Measurements from ENCODE around the gene CDKL1.
"Not testable (repeated sequence)": the region's sequence is repeated elsewhere in the genome, so short reads cannot be mapped to it uniquely, and the experiment has no call there.

Gene CDKL1

GRCh38 chr14:50321009-50321660, 75.5 kb downstream of the CDKL1 start:
- DNase-seq = peak; percentile 87

- DNase-seq = no peak
These were observed 76.4 kb downstream of the CDKL1 start for GRCh38 chr14:50320283-50320682.

GRCh38 chr14:50319721-50320120, 77.0 kb downstream of the CDKL1 start:
- no peak for DNase-seq

DNA sequence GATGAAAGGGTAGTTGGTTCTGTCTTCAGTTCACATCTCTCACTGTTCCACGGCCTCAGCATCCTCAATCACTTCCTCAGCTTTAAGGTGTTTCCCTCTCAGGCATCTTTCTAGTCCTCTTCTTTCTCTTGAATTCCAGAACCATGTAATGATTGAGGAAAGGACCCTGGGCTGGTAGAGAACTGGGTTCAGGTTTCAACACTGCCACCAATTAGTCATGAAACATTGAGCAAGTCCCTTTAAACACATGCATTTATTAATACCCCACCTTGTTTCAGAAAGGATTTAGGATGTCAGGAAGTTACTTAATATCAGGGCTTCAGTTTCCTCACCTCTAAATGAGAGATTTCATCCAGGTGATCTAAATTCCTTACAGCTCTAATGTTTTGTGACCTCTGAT, 77.4 kb downstream of the CDKL1 start:
- no peak for DNase-seq

- peak; percentile 36 for DNase-seq
These were observed 78.6 kb downstream of the CDKL1 start for GRCh38 chr14:50318031-50318626.

- not testable (repeated sequence) for DNase-seq
These were observed 82.6 kb downstream of the CDKL1 start for GRCh38 chr14:50314098-50314497.

DNA sequence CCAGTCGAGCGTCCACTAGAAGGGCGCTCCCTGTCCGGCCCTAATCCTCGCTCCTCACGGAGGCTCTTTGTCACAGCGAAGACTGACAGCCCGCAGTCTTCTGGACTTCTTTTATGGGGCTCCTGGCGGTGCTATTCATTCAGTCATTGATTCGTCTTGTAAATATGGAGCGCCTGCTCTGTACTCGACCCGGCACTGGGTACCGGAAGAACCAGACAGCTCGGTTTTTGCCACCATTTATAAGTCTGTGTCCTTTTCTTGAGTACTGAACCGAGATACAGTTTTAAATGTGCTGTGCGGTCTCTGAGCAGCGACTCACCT, 84.0 kb downstream of the CDKL1 start:
- peak; percentile 69 for DNase-seq

GRCh38 chr14:50311972-50312733, 84.5 kb downstream of the CDKL1 start, which contains the start of the genes DMAC2L and L2HGDH:
TSS of gene DMAC2L (plus strand) at chr14:50312324. CDS start at chr14:50321488, 9,164 bp downstream.
TSS of gene L2HGDH (minus strand) at chr14:50312229. CDS start at chr14:50312150, 79 bp downstream.
- DNase-seq = peak; percentile 90

DNA sequence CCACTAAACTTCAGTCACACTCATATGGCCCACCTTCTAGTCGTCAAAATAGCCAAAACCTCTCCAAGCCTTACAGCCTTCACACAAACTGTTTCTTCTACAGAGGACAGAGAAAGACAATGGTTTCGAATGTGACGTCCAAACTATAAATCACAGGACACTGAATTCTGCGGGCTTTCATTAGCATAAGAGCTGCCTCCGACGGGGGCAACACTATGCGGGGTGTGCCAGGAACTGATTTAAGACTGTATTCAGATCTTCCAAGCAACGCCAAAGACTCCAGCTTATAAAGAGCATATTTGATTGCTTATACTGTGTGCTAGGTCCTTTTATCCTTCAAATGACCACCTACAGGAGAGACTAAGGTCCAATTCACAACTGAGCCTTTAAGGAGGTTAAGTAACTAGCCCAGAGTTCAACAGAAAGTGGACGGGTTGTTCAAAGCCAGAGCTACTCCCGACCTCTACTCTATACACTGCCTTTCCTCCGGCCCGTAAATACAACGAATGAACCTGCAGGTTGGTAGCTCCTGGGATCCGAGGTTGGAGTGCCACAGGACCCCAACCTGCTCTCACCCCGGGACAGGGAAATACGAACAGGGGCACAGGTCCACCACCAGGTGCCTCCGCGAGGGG, 85.2 kb downstream of the CDKL1 start:
- DNase-seq = no peak

DNA sequence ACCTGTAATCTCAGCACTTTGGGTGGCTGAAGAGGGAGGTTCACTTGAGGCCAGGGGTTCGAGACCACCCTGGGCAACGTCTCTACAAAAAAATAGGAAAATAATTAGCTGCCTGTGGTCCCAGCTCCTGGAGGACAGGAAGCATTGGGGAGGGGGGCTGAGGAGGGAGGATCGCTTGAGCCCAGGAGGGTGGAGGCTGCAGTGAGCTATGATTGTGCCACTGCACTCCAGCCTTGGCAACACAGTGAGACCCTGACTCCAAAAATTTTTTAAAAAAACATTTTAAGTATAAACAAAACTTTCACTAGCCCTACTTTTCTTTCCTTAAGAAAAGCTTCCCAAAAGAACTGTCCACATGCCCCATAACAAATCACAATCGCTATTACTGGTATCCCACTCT, 86.2 kb downstream of the CDKL1 start:
- DNase-seq = no peak

DNA sequence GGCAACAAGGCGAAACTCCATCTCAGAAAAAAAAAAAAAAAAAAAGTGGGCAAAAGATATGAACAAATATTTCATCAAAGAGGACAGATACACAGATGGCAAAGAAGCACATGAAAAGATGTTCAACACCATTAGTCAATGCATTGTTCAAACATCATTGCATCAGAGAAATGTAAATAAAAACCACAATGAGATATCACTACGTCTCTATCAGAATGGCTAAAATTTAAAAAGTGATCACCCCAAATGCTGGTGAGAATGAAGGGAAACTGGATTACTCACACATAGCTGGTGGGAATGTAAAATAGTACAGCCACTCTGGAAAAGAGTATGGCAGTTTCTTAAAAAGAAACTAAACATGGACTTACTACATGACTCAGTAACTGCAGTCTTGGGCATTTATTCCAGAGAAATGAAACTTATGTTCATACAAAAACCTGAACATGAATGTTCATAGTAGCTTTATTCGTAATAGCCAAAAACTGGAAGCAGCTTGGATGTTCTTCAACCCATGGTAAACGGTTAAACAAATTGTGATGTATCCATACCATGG, 88.2 kb downstream of the CDKL1 start:
- no peak for DNase-seq

GRCh38 chr14:50303744-50304471, 92.8 kb downstream of the CDKL1 start:
- no peak for DNase-seq

DNA sequence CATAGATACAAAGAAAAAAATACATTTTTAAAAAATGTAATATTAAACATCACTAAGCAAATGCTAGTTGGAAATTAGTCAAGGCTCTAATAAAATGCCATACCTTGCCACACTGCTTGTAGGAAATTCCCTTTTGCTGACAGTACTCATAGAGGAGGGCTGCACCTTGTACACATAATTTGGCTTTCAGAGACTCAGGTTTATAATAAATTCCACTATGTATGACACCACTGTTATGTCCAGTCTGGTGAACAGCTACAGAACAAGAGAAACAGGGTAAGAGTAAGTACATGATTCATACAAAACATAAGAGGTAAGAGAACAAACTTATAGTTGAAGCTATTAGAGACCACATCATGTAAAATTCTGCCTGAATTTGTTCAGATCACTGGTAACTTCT, 94.8 kb downstream of the CDKL1 start:
- no peak for DNase-seq

GRCh38 chr14:50299585-50299984, 97.1 kb downstream of the CDKL1 start:
- no peak for DNase-seq

GRCh38 chr14:50290306-50290705, 106.4 kb downstream of the CDKL1 start:
- DNase-seq = no peak

- DNase-seq = no peak
These were observed 108.5 kb downstream of the CDKL1 start for GRCh38 chr14:50288146-50288545.

- DNase-seq = no peak
These were observed 110.8 kb downstream of the CDKL1 start for GRCh38 chr14:50285861-50286260.

Data from CD4-positive, alpha-beta T cell treated with Interleukin-21 for 1 hour (primary cell).